DMS153 (cell line): ENCODE measurements around the gene GSX2.
"Not testable (repeated sequence)": the region's sequence is repeated elsewhere in the genome, so short reads cannot be mapped to it uniquely, and the experiment has no call there.

Source experiments
- DNase-seq: peaks from one replicate; lab custom pipeline; 2025; lab: John Stamatoyannopoulos, UW

The GSX2 gene

GRCh38 chr4:54103190-54103574 is 3.2 kb downstream of the GSX2 start:
- DNase-seq = no peak

GRCh38 chr4:54104907-54105306 is 4.9 kb downstream of the GSX2 start:
- DNase-seq = no peak

GRCh38 chr4:54107951-54108748 is 8.2 kb downstream of the GSX2 start:
- DNase-seq = no peak

- DNase-seq = no peak
Measured at GRCh38 chr4:54109241-54110018, 9.5 kb downstream of the GSX2 start.

GRCh38 chr4:54110019-54110416 is 10.1 kb downstream of the GSX2 start:
- DNase-seq = no peak

GRCh38 chr4:54113206-54113605 is 13.2 kb downstream of the GSX2 start:
- not testable (repeated sequence) for DNase-seq

GRCh38 chr4:54116246-54116645 is 16.3 kb downstream of the GSX2 start:
- not testable (repeated sequence) for DNase-seq

GRCh38 chr4:54118850-54119589 is 19.1 kb downstream of the GSX2 start:
- DNase-seq = no peak

- no peak for DNase-seq
Measured at GRCh38 chr4:54120518-54120917, 20.6 kb downstream of the GSX2 start.

GRCh38 chr4:54127660-54128059 is 27.7 kb downstream of the GSX2 start:
- no peak for DNase-seq

- DNase-seq = not testable (repeated sequence)
Measured at GRCh38 chr4:54128694-54129093, 28.7 kb downstream of the GSX2 start.

- no peak for DNase-seq
Measured at GRCh38 chr4:54139332-54139731, 39.4 kb downstream of the GSX2 start.

- no peak for DNase-seq
Measured at GRCh38 chr4:54140287-54140686, 40.3 kb downstream of the GSX2 start.

- DNase-seq = no peak
Measured at GRCh38 chr4:54144199-54144598, 44.2 kb downstream of the GSX2 start.

GRCh38 chr4:54144661-54145171 is 44.8 kb downstream of the GSX2 start:
- no peak for DNase-seq

GRCh38 chr4:54146139-54146538 is 46.2 kb downstream of the GSX2 start:
- DNase-seq = no peak

- DNase-seq = no peak
Measured at GRCh38 chr4:54149323-54149722, 49.4 kb downstream of the GSX2 start.
